GM21381 (cell line): ENCODE data around the gene INPP5J.
"Not testable (repeated sequence)": the region's sequence is repeated elsewhere in the genome, so short reads cannot be mapped to it uniquely, and the experiment has no call there.

Experiments used
- ATAC-seq: cut with Tn5 transposase; IDR thresholded peaks from one replicate; pipeline ENCODE4 v1.9.1; 2021; ENCODE audit warnings: mild to moderate bottlenecking, moderate library complexity; ENCODE audit not compliant: unreplicated experiment

The INPP5J gene

DNA sequence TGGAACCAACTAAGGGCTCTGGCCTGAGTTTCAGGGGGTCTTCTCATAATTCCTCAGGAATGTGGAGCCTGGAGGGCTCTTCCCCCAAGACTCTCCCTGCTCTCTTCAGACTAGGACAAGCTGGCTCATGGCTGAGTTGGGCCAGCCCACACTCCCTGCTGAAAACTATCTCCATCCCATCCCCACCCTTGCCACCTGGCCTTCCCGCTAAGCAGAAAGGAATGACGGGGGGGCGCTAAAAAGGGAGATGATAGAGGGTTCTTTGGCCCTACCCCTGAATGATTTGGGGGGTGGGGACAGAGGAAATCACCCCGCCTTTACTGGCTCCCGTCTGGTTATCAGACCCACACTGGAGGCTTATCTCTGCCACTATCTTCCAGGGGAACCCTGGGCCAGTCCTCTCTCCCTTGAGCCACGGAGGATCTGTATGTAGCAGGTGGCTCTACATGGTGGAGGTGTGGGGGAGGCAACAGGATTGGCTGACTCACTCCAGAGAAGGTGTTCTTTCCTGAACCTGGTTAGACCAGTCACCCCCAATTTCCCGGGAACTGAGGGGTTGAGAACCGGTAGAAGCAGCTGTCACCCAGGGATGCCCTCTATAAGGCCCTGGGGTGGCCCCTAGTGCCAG is 35.9 kb upstream of the INPP5J start:
- ATAC-seq = no peak

DNA sequence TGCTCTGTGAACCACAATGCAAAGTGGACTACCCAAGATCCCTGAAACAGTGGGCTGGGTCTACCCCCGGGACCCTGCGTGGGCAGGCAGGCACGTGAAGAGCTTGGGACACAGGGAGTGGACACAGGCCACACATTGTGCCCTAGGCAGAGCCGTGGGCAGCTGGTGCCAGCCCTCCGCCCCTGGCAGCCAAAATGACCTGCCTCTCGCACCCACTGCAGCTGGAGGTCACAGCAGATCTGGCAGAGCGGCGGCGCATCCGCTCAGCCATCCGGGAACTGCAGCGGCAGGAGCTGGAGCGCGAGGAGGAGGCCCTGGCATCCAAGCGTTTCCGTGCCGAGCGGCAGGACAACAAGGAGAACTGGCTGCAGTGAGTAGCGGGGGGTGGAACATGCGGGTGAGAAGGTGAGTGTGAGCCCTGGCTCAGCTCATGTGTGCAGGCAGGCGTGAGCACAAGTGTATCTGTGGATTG is 35.0 kb upstream of the INPP5J start:
- ATAC-seq = no peak

DNA sequence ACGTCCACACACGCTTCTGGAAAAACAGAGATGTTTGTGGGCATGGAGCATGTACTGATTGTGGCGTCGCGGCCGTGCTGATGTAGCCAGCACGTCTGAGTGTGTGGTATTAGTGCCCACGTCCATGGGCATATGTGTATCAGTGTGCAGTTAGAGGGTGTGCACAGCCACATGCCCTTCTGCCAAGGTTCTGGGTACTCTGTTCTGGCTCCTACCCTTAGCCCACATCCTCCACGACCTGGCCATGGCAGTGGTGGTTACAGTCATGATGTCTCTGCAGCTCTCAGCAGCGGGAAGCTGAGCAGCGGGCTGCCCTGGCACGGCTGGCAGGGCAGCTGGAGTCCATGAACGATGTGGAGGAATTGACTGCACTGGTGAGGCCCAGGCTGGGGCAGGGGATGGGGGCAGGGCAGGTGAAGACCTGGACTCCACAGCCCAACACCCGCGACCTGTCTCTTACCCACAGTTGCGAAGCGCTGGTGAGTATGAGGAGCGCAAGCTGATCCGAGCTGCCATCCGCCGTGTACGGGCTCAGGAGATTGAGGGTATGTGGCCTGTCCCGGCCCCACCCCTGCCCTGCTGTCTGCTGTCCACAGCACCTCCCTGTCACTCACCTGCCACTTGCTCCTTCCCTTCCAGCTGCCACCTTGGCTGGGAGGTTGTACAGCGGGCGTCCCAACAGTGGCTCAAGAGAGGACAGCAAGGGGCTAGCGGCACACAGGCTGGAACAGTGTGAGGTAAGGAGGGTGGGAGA is 34.4 kb upstream of the INPP5J start:
- ATAC-seq = no peak

DNA sequence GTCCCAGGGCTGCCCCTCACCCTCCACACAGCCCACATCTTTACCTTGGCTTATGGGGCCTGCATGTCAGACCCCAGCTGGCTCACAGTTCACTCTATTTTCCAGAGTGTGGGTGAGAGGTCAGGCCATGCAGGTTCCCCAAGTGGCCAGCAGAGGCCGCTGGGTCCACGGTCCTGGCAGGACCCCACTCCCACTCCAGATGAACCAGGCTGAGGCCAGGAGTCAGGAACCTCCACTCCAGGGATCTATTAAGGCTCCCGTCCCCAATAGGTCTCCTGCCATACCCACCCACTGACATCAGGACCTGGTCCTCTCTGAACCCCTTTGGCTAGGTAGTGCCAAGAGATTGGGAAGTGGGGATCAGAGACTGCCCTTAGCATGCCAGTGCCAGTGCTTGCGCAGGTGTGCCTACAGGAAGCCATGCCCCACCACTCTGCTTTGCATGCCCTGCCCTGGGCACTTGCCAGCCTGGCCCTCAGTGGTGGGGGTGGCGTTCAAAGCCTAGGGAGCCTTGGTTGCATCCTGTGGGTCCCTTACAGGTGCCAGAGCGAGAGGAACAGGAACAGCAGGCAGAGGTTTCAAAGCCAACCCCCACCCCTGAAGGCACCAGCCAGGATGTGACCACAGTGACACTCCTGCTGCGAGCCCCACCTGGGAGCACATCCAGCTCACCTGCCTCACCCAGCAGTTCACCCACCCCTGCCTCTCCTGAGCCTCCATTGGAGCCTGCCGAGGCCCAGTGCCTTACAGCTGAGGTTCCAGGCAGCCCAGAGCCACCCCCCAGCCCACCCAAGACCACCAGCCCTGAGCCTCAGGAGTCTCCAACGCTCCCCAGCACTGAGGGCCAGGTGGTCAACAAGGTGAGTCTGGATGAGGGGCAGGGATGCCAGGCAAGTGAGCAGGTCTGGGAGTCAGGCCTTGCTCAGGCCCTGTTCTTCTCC is 33.3 kb upstream of the INPP5J start:
- no peak for ATAC-seq

DNA sequence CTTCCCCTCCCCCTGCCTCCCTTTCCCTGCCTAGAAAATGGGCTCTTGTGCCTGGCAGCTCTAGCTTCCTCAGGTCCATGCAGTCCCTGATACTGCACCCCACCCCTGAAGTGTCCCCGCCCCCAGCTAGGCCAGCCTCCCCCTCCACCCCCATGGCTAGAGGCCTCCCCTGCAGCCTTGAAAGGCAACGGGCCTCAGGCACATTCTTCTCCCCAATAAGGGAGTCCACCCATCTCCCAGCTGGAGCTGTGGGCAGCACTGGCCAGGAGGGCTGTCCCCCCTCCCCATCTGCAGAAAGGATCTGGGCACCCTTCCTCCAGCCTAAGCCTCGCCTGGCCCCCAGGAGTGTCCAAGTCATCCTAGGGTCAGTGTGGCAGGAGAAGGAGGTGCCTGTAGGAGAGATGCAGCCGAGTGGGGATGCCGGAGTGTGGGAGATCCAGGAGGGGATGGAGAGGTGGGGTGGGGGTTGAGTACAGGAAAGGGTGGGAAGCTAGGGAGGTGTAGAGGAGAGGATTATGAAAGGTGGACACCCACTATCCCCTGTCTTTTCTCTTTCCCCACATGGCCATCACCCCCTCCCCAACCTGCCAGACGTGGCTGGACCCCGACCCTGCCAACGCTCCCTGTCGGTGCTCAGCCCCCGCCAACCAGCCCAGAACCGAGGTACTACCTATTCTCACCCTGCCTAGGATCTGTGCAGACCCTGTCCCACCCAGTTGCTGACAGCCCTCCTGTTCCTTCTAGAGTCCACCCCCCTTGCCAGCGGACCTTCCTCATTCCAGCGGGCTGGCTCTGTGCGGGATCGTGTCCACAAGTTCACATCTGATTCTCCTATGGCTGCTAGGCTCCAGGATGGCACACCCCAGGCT is 32.3 kb upstream of the INPP5J start:
- no peak for ATAC-seq

DNA sequence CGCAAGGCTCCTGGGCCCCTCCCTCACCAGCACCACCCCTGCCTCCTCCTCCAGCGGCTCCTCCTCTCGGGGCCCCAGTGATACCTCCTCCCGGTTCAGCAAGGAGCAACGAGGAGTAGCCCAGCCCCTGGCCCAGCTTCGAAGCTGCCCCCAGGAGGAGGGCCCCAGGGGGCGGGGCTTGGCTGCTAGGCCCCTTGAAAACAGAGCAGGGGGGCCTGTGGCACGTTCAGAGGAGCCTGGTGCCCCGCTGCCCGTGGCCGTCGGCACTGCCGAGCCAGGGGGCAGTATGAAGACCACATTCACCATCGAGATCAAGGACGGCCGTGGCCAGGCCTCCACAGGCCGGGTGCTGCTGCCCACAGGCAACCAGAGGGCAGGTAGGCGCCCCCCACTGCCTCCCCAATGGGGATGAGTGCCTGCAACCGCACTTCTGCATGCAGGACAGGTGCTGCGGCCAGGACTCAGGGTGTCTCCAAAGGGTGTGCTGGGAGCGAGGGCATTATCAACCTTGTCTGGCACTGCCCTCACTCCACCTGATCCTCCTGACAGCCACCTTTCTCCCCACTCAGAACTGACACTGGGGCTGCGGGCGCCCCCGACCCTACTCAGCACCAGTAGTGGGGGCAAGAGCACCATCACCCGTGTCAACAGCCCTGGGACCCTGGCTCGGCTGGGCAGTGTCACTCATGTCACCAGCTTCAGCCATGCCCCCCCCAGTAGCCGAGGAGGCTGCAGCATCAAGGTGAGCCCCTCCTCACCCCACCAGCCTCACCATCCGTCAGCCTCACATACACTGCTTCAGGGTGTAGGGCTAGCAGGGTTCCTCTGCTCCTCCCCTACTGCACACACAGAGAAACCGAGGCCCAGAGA is 31.4 kb upstream of the INPP5J start:
- no peak for ATAC-seq

DNA sequence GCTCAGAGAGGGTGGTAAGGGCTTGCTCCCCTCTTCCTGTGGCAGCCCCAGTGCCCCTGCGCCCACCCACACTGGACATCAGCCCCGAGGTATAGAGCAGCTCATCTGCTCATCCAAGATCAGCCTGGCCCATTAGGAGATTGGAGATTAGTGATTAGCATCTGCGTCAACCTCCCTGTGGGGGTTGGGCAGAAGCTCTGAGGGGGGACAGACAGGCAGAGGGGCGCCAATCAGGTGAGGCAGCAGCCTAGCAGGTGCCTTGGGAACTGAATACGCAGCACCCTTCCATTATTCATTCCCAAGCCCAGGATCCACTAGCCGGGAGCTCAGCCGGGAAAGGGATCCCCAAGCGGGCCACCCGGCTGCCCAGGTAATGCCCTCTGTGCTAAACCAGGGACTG is 30.6 kb upstream of the INPP5J start:
- ATAC-seq = no peak

DNA sequence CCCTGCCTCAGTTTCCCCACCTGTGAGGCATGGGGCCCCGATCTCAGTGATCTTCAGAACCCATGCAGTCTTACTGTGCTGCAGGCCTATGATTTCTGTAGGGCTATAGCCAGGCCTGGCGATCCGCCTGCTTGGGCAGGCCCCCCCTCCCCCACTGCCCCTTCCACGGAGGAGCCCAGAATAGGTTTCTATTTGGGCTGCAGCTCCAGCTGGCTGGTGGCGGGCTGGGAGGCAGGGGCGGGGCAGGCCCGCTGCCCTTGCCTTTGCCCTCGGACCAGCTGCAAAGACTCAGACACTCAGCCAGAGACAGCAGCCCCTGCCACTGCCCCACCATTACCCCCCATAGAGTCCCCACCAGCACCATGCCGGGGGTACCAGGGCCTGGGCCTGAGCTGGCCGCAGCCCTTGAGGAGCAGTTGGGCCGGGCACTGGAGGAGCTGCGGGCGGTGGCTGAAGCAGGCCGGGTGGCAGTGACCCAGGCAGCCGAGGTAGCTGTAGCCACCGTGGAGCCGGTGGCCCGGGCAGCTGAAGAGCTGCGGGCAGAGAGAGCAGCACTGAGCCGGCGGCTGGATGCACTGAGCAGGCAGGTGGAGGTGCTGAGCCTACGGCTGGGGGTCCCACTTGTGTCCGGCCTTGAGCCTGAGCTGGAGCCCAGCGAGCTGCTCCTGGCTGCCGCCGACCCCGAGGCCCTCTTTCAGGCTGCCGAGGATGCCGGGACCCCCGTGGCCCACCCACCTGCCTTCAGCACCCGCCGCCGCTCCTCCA is 29.5 kb upstream of the INPP5J start:
- no peak for ATAC-seq

DNA sequence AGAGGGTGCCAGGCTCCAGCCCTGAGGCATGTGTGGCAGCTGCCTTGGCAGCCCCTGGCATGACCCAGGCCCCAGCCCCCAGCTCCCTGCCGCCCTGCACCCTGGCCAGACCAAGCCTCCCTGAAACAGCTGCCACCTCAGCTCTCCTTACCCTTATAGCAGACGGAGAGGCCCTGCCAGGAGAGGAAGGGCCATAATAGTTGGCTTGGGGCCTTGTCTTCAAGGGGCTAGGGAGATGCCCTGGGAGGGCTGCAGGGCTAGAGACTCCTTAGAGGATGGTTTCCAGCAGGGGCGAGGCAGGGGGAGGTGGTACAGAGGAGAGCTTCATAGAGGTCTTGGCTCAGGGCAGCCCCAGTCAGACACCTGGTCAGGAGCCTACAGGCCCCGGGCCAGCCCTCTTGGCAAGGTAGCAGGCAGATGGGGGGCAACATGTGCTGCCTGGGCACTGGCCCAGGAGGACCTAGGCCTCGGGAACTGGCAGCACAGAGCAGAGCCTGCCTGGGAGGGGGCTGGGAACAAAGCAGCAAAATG is 28.7 kb upstream of the INPP5J start:
- no peak for ATAC-seq

DNA sequence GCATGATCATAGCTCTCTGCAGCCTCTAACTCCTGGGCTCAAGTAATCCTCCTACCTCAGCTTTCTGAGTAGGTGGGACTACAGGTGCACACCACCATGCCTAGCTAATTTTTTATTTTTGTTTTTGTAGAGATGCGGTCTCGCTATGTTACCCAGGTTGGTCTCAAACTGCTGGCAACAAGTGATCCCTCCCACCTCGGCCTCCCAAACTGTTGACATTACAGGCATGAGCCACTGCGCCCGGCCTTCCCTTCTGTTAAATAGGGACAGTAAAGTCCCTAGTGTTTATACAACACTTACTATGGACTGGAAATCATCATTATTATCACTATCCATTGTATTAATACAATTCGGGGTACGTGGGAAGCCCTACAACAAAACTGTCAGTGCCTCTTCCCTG is 28.0 kb upstream of the INPP5J start:
- no peak for ATAC-seq

DNA sequence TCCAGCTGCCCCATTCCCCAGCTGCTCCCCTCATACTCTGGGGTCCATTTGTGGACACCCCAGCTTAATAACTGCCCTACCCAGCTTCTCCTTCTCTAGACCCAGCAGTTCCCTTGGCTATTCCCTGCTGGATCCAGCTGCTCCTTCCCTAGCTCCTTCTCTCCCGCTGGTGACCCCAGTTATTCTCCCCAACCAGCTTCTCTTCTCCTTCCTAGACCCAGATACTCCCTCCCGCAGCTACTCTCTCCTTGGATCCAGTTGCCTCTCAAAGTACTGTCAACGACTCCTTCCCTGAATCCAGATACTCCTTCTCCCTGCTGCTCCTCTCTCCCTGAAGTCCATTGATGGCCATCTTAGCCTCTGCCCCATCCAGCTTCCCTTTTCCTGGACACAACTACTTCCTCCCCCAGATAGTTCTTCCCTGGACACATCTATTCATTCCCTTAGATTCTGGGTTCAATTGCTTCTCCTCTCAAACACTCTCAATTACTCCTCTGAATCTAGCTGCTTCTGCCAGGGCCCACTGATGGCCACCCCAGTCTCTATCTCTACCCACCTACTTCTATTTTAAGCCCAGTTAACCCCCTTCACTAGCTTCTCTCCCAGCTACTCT is 27.0 kb upstream of the INPP5J start:
- no peak for ATAC-seq

DNA sequence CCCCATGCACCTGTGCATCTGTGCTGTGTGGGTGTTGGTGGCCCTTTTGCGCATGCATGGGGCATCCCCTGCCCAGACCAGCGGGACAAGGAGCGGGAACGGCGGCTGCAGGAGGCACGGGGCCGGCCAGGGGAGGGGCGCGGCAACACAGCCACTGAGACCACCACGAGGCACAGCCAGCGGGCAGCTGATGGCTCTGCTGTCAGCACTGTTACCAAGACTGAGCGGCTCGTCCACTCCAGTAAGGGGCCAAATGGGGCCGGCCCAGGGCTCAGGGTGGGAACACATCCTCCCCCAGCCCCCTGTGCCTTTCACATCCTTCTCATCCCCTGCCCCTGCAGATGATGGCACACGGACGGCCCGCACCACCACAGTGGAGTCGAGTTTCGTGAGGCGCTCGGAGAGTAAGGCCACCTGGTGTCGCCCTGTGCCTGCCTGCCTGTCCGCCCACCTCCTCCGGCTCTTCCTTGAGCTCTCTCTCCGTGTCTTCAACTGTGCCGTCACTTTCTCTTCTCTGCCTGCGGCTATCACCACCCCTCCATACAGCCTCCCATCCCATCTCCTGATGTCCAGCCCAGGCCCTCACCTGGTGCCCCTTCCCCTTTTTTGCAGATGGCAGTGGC is 26.0 kb upstream of the INPP5J start:
- ATAC-seq = no peak

DNA sequence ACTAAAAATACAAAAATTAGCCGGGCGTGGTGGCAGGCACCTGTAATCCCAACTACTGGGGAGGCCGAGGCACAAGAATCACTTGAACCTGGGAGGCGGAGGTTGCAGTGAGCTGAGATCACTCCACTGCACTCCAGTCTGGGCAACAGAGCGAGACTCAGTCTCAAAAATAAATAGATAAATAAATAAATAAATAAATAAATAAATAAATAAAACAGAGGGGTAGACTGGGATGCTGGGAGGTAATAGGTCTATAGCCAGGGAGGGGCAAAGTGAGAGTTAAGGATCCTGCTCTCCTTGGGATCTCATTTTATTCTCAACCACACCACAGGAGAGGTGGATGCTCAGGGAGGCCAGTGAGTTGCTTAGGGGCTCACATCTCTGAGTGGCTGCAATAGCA is 25.2 kb upstream of the INPP5J start:
- not testable (repeated sequence) for ATAC-seq

DNA sequence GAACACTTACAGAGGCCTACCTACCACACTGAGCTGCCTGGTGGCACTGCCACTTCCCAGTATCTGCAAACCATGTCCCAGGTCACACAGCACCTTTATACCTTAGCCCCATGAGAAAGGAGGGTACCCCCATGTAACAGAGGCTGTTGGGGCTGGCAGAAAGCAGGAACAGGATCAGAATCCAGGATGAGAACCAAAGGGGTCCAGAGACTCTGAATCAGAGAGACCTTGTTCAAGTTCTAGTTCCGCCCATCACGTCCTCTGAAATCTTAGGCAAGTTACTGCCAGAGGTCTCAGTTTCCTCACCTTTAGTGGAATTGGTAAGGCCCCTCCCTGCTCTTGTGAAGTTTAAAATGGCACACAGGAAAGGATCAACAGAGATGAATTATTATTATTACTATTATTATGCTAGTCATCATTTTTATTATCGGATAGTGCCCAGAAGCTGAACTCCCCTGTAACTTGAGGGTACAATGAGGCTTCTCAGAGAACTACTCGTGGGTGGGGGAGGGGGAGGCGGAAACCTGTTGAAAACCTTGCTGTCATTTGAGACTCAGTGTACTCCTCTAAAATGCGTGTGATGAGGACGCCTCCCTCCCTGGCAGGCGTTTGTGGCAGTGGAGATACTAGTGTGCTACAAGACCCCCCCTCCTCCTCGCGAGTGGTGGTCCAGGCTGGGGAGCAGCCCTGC is 24.7 kb upstream of the INPP5J start:
- no peak for ATAC-seq

DNA sequence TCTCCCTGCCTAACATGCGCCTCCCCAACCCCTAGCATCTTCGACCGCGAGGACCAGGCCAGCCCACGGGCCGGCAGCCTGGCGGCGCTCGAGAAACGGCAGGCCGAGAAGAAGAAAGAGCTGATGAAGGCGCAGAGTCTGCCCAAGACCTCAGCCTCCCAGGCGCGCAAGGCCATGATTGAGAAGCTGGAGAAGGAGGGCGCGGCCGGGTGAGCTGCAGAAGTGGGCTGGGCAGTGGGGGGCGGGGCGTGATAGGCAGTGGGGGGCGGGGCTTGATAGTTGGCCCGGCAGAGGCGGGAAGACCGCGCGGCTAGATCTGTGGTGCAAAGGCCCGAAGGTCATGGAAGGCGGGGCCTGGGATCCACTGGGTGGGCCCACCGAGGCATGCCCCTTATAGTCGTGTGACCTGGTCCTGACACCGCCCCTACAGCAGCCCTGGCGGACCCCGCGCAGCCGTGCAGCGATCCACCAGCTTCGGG is 24.1 kb upstream of the INPP5J start:
- no peak for ATAC-seq

DNA sequence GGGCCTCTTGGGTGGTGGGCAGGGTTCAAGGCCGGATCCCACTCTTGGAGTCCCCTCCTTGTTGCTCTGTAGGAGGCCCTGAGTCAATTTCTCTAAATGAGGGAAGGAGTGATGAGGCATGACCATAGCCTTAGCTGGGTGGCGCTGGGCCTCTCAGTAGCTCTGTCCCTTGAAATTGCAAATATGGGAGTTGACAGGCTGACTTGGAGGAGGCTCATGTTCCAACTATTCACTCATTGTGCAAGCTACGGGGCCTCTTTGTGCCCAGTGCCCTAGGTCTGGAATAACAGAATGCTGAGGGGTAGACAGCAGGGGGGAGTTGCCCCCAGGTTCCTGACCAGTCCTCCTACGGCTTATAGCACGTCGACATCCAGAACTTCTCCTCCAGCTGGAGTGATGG is 23.4 kb upstream of the INPP5J start:
- no peak for ATAC-seq
